HG03025 (cell line): ENCODE data around the gene SDS.

Experiments
- ATAC-seq: cut with Tn5 transposase; IDR thresholded peaks from one replicate; pipeline ENCODE4 v1.9.1; 2021; ENCODE audit warnings: mild to moderate bottlenecking, moderate library complexity; ENCODE audit not compliant: unreplicated experiment, low FRiP score

SDS gene

GRCh38 chr12:113385282-113385882, 18.3 kb downstream of the SDS start:
- no peak for ATAC-seq

- ATAC-seq, result no peak
Observed at GRCh38 chr12:113384778-113385177, 18.9 kb downstream of the SDS start.

- ATAC-seq, result no peak
Observed at GRCh38 chr12:113382206-113382605, 21.5 kb downstream of the SDS start.

- no peak for ATAC-seq
Observed at GRCh38 chr12:113381220-113381619, 22.5 kb downstream of the SDS start.

GRCh38 chr12:113378291-113378690, 25.4 kb downstream of the SDS start:
- ATAC-seq, result no peak

- no peak for ATAC-seq
Observed at GRCh38 chr12:113374823-113375428, 28.8 kb downstream of the SDS start.

GRCh38 chr12:113373969-113374368, 29.7 kb downstream of the SDS start:
- no peak for ATAC-seq

DNA sequence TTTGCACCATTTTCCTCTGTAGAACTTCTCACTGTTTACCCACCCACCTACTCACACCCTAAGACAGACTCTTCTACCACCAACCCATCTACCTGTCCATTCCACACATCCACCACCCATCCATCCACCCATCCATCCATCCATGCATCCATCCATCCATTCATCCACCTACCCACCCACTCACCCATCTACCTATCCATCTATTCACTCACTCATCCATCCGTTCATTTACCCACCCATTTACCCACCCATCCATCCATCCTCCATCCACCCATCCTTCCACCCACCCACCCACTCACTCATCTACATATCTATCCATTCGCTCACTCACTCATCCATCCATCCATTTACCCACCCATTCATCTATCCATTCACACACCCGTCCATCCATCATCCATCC, 30.2 kb downstream of the SDS start:
- ATAC-seq, result no peak

GRCh38 chr12:113372371-113372770, 31.3 kb downstream of the SDS start:
- ATAC-seq, result no peak

GRCh38 chr12:113371808-113372207, 31.9 kb downstream of the SDS start:
- ATAC-seq, result no peak

DNA sequence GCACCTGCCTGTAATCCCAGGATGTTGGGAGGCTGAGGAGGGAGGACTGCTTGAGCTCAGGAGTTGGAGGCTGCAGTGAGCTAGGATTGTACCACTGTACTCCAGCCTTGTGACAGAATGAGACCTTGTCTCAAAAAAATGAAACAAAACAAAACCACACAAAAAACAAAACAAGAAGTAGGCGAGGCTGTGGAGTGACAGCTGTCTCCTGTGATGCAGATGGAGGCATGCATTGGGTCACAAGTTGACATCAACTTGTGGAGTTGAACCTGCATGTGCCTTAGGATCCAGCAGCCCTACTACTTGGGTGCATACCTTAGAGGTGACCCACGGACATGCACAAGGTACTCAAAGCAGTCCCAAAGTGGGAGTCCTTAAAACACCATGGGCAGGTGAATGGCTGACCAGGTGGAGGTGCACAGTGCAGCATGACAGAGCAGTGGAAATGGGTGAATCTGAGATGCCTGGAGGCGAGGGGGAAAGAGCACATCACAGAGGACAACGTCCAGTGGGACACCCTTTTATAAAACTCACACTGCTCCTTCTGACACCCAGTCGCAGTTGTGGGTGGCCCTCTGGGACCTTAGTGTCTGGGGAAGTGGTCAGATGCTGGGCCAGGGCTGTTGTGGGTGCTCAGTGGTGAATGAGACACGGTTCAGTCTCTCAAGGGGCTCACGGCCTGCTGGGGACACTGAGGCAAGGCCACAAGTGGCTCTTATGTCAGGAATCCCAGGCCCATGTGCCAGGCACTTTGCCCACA, 32.6 kb downstream of the SDS start:
- no peak for ATAC-seq

DNA sequence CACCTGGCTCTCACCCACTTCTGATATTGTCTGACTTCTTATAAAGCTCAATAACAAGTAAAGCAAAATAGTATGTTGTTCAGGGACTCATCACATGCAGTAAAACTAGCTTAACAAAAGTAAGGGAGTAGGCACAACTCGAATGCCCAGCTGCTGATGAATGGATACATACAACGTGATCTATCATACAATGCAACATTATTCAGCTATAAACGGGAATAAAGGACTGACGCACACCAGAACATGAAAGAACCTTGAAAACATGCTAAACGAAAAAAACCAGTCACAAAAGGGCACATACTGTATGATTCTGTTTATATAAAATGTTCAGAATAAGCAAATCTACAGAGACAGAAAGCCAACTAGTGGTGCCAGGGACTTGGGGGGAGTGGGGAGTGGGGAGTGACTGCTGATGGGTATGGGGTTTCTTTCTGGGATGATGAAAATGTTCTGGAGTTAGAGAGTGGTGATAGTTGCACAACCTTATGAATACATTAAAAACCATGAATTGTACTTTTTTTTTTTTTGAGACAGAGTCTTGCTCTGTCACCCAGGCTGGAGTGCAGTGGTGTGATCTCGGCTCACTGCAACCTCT, 34.2 kb downstream of the SDS start:
- ATAC-seq, result no peak

DNA sequence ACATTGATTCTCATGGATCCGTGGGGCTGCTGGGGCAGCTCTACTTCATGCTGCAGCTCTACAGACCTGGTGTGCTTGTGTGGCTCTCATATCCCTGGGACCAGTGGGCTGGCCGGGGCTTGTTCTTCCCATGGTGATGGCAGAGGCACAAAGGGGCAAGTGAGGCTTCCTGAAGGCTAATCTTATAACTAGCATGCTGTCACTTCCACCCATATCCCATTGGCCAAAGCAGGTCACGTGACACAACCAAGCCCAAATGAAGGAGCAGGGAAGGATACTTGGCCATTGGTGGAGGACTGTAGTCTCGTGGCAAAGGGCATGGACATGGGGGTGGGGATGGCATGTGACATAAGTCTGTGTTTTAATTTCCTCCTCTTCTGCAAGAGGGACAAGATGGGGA, 35.4 kb downstream of the SDS start:
- no peak for ATAC-seq

GRCh38 chr12:113366827-113367226, 36.9 kb downstream of the SDS start:
- ATAC-seq, result no peak

DNA sequence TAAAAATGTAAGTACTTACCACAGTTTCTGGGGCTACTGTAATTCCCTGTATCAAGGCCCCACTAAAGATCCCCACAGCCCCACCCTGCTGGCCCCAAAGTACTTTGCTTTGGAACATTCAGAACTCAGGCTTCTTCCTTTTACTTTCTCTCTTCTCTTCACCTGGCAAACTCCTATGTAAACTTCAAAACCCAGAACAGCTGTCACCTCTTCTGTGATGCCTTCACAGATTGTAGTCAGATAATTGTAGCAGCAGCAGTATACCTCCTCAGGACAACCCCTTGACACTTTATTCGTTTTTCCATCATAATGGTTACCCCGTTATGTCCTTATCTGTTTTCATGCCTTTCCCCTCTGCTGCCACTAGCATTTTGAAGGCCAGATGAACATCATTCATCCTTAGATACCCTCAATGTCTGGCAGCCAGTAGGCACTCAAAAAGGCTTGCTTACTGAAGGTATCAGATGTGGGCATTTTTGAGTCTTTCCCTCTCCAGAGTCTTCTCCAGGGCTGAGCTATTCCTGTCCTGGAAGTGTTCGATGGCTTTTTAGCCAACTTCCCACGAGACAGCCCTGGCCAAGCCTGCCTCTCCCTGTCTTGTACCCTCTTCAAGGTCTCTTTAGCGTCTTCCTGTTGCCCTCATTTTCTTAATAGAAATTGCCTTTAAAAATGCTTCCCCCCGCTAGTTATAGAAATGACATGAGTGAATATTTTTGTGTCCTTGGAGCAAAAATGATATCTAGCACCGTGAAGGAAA, 37.9 kb downstream of the SDS start:
- ATAC-seq, result no peak

DNA sequence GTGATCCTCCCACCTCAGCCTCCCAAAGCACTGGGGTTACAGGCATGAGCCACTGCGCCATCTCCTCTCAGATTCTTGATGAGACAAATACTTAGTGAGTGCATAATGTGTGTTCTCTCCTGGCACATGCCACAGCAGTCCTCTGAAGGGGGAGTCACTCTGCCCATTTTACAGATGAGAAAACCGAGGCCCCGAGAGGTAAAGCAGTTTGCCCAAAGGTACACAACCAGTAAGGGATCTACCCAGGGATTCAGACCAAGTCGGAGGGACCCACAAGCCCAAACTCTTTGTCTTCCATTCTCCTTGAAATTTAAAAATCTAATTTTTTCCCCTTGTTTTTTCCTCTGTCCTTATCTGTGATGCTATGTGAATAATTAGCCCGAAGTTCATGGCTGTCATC, 39.0 kb downstream of the SDS start:
- ATAC-seq, result no peak

DNA sequence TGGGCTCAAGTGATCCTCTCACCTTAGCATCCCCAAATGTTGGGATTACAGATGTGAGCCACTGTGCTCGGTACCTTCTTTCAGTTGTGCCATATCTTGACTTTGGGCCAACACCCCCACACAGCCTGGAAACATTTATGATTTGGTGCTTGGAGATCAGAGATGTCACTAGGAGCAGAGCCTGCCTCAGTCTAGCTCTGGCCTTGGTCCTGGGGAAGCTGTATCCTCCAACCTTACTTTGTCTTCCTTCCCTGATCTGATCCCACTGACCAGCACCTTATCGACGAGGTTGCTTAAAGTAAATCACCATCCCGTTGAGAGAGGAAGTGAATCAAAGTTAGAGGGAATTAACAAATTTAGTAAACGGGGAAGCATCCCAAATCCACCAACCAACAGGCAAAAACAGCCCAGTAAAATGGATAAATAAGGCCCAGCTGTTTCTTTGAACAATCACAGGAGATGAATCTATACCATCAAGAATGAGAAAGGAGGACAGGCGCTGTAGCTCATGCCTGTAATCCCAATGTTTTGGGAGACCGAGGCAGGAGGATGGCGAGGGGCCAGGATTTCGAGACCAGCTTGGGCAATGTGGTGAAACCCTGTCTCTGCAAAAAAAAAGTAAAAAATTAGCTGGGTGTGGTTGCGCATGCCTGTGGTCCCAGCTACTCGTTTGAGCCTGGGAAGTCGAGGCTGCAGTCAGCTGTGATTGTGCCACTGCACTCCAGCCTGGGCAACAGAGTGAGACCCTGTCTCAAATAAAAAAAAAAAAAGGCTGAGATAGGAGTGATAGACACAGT, 41.9 kb downstream of the SDS start:
- no peak for ATAC-seq

DNA sequence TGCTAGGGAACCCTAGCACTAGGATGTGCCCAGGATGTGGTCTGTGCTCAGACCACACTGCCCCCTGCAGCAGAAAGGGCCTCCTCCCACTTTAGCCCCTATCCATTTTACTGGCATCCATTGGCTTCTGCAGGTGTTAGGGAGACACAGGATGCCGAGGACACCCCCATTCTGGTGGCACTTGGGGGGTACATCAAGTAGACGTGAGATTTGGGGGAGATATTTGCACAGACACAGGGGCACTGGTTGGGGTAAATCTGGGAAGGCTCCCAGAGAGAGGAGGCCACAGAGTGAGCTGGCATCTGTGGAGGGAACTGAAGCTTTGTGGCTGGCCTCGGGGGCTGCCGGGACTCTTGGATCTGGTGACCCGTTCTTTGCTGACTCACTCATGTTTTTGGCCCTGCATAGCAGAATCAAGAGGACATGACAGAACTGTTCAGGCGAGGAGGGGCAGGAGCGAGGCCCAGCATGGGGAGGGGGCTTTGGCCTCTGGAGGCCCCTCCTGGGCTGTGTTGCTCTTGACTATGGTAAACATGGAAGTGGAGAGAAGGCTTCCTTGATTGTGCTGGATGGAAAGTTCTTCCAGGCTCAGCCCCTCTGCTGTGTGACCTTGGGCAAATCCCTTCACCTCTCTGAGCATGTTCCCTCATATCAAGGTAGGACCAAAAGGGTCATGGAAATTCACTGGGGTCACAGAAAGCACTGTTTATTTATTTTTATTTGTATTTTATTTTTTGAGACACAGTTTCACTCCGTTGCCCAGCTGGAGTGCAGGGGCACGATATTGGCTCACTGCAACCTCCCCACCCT, 43.5 kb downstream of the SDS start:
- ATAC-seq, result no peak
